Heart left ventricle (tissue), 13 donors: ENCODE measurements around the gene AKAP6.

ENCODE experiments used
- POLR2A ChIP-seq, 2 donors: fragments of 450-650 bp; IDR thresholded peaks; one replicate each; pipeline ENCODE4 v1.6.1; 2017; ENCODE audit warnings: antibody characterized with exemption in 2 of 2, mild to moderate bottlenecking in 2 of 2, moderate library complexity in 2 of 2
- TF ChIP-seq, protein P1 (sequence below), 12 donors: fragments of 200-600 bp; sonication (generic) in 4 of 12; IDR thresholded peaks; one replicate each; pipeline versions ENCODE4 v1.5.0 to v1.8.0; 2018 to 2022; ENCODE audit warnings: antibody characterized with exemption in 12 of 12, mild to moderate bottlenecking in 5 of 12
- donor health status: ischemic (EF 13 %, LVEDD 7.1; RV severe dilation, severe dysfunction).
- donor health status: DM: no; HTN: yes; CAD: no.
- donor health status: DM: no; HTN: no; CAD: no.
- donor health status: ischemic (EF 25% LVEDD 6.9; RV normal size, moderate dysfunction).
- donor health status: ischemic (EF 25% LVEDD 5.7; RV mildly dilated, moderate dysfunction).
- donor health status: ischemic (EF 35%, LVEDD 5.7; RV mildly dilated, moderate dysfunction).
- donor health status: nonischemic (EF 11% LVEDD 7.7; RV severe dilation, severe dysfunction).
- donor health status: DM: yes; HTN: yes; CAD: no.
- donor health status: PGD.
- donor health status: ischemic (EF 29% LVEDD 5.4; RV normal size, mild dysfunction).
- donor health status: nonischemic (EF 23%, LVEDD 6.1; RV moderate dilation, normal function).

- no peak for TF ChIP-seq POLR2A (IDR thresholded peaks at IDR 0.05)
- TF ChIP-seq, protein P1, sequence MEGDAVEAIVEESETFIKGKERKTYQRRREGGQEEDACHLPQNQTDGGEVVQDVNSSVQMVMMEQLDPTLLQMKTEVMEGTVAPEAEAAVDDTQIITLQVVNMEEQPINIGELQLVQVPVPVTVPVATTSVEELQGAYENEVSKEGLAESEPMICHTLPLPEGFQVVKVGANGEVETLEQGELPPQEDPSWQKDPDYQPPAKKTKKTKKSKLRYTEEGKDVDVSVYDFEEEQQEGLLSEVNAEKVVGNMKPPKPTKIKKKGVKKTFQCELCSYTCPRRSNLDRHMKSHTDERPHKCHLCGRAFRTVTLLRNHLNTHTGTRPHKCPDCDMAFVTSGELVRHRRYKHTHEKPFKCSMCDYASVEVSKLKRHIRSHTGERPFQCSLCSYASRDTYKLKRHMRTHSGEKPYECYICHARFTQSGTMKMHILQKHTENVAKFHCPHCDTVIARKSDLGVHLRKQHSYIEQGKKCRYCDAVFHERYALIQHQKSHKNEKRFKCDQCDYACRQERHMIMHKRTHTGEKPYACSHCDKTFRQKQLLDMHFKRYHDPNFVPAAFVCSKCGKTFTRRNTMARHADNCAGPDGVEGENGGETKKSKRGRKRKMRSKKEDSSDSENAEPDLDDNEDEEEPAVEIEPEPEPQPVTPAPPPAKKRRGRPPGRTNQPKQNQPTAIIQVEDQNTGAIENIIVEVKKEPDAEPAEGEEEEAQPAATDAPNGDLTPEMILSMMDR (IDR thresholded peaks at IDR 0.05): no peak
These were observed 433.8 kb downstream of the AKAP6 start for GRCh38 chr14:32762886-32763285.
